Left ventricle myocardium superior (tissue), 1 donor: Measurements from ENCODE around the gene CTDSPL. TPM values are rescaled to one million over a fixed set of nuclear protein-coding genes. Genes with fewer than 3 reads are reported as not detected.
A peak's percentile ranks its signal among the peaks of the same experiment; 100 is the strongest.

ENCODE experiments used
- ATAC-seq: fragments of 200-7000 bp; cut with Tn5 transposase; one replicate; pipeline ENCODE4 v1.9.1; 2020; ENCODE audit warnings: mild to moderate bottlenecking, moderate library complexity
- DNase-seq: peaks from one replicate; pipeline ENCODE4 v3.0.0-alpha.2; 2020
- intact Hi-C: fragments of 100-400 bp; cut with micrococcal nuclease; formaldehyde crosslinking; loops from one replicate; pipeline ENCODE4 v1.11.0; 2022
- total RNA-seq: library from RNA; stranded (reverse); fragmentation: NEBNext Ultra II Directional; extraction: Animal tissue kit (Norgen Biotek cat#: 25700); gene quantifications from one replicate; pipeline ENCODE4 v1.2.1, GENCODE V29; 2021
- donor health status: DM: no; HTN: yes; CAD: no; lungs with severe emphysema.

The CTDSPL gene
- total RNA-seq, 1 donor from 2014 or later = 53.8 TPM

DNA sequence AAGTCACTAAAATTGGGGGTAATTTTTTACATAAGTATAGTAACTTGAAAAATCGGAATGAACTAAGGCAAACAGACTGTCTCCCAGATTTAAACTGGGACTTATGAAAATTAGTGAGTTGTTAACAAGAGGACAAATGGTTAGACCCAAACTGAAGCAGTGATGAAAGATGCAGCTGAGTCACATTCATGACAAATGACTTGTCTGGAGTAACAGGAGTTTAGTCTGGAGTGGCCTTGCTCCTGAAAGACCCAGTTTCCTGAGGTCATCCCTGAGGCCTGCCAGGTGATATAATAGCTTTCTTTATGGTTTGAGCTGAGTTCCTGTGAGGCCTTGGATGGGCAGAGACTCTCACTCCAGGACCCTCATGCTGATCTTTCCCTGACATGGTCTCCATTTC, 9.6 kb upstream of the CTDSPL start:
- no peak for ATAC-seq
- intact Hi-C loops = no loop called here
- DNase-seq = no peak

DNA sequence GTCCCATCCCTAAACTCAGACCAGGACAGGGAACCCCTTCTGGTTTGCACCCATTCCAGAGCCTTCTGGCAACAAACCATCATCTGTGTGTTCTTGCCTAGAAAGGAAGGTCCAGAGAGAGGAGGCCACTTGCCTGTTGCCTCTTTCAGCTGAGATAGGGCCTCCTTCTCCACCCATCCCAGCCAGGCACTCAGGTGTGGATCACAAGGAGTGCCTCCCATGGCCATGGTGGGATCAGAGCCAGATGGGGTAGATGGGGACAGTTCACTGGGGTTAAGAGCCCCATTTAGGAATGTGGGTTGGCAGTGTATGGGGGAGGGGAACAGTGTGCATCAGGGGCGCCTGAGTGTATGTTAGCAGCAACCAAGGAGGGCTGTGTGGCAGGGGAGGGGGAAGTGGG, 8.9 kb upstream of the CTDSPL start:
- intact Hi-C loops = no loop called here
- ATAC-seq (no peak), DNase-seq (no peak)

- no peak for DNase-seq
- no peak for ATAC-seq
- intact Hi-C loops = no loop called here
Observed at GRCh38 chr3:37853691-37854413, 7.8 kb upstream of the CTDSPL start.

GRCh38 chr3:37855363-37855970, 6.2 kb upstream of the CTDSPL start:
- intact Hi-C loops = loop anchor here (5.0 kb wide), 1 partner anchor 112 kb away; no protein-coding TSS in a partner anchor
- DNase-seq (peak; percentile 94), ATAC-seq (peak; percentile 62)

DNA sequence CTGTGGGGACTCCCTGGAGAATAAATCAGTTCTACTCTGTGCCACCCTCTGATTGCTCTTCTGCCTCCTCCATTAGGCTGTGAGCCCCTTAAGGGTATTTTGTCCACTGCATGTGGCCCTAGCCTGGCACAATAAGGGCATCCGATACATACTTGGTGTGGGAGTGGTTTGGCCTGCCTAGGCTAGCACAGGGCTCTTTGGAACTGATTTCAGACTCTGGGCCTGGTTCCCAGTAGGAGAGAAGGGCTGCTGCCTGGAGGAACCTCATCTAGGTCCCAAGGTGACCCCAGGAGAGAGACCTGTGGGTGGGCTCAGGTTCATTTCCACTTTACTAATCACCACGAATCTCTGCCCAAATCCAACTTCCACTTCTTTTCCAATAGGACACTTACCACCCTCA, 5.3 kb upstream of the CTDSPL start:
- peak; percentile 39 for DNase-seq
- intact Hi-C loops = loop anchor here (5.0 kb wide), 1 partner anchor 111 kb away; no protein-coding TSS in a partner anchor

GRCh38 chr3:37858742-37859141, 2.9 kb upstream of the CTDSPL start:
- DNase-seq (no peak), ATAC-seq (no peak)
- intact Hi-C loops = loop anchor here (5.0 kb wide), 1 partner anchor 109 kb away; no protein-coding TSS in a partner anchor

More for the DNA sequence above, 5.3 kb upstream of the CTDSPL start:
- peak; percentile 47 for ATAC-seq

DNA sequence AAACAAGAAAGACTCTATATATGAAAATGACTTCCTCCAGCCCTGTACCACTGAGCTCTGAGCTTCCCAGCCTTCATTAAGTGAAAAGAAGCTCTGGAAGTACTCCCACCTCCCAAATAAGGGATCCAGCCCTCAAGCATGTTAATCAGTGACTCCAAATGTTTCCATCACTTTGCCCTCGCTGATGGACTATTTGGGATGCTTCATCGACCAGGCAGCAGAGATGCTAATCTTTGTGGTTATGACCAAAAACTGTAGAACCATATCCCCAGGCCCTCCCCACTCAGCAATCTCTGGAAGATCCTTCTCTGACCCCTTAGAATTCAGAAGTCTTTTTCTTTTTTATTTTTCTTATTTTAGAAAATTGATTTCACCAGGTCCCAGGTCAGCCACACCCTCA, 2.3 kb upstream of the CTDSPL start:
- no peak for ATAC-seq
- intact Hi-C loops = loop anchor here (5.0 kb wide), 1 partner anchor 108 kb away; no protein-coding TSS in a partner anchor
- DNase-seq = no peak

DNA sequence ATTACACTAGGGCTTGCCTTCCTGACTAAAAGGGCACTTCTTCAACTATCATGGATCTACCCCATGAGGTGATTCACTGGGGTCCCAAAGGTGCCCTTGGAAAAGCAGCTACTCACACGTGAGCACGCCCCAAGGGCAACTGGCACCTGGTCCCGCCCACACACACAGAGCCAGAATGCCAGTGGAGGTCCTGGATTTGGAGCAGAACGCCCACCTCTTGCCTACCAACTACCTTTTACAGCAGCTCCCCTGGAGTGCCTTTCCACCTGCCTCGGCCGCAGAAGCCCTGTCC, 1.8 kb upstream of the CTDSPL start:
- intact Hi-C loops = loop anchor here (5.0 kb wide), 1 partner anchor 107 kb away; no protein-coding TSS in a partner anchor
- DNase-seq (no peak), ATAC-seq (no peak)

GRCh38 chr3:37862219-37862902, 681 bp downstream of the CTDSPL start:
- intact Hi-C loops = no loop called here
- DNase-seq (peak; percentile 77), ATAC-seq (peak; percentile 22)

DNA sequence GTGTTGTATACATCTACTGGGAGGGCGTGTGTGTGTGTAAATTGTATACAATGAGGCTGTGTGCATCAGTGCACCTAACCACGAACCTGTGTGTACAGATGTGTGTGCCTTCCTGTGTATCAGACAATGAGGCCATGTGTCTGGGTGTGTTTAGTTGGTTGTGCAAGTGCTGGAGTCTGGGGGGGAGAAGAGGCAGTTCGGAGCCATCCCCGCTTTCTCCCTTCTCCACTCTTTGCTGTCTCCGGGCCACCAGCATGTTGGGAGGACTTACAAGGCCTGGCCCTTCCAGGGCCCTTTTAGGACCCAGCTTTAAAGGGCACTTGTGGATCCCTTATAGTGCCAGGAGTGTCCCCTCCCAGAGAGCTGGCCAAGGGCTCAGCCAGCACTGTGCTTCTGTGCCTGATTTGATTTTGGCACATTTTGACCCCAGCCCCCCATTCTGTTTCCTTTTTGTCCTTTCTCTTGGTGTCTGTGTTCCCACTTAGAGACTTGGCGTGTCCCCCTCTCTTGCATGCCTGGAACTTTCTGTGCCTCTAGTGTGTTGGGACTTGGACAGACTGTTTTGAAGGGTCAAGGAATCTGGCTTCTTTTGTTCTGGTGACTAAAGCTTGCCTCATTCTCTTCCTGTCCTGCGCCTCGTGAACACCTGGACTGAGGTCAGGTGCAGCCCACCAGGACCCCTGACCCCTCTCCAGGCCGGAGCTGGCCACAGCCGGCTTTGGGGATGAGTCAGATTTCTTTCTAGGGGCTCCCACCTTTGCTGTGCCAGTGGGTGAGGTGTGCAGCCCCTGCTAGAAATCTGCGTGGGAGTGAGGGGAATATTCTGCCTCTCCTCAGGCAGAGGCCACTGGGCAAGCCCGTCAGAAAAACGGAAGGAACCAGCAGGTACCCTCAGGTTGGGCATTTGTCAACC, 1.5 kb downstream of the CTDSPL start:
- intact Hi-C loops = no loop called here
- ATAC-seq (peak; percentile 2), DNase-seq (no peak)

GRCh38 chr3:37863949-37864822, 2.5 kb downstream of the CTDSPL start:
- no peak for ATAC-seq
- intact Hi-C loops = no loop called here
- DNase-seq = no peak

GRCh38 chr3:37864904-37865303, 3.2 kb downstream of the CTDSPL start:
- DNase-seq (no peak), ATAC-seq (no peak)
- intact Hi-C loops = no loop called here

DNA sequence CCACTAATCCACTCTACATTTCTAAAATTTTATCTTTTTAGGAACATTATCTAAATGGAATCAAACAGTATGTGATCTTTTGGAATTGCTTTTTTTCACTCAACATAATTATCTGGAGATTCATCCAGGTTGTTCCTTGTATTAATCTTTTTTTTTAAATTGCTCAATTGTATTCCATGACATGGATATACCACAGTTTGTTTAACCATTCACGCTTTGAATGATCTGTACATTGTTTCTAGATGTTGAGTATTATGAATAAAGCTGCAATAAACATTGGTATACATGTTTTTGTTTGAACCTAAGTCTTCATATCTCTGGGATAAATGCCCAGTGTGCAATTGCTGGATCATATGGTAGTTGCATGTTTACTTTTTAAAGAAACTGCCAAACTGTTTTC, 5.5 kb downstream of the CTDSPL start:
- intact Hi-C loops = no loop called here
- no peak for DNase-seq
- ATAC-seq = no peak

DNA sequence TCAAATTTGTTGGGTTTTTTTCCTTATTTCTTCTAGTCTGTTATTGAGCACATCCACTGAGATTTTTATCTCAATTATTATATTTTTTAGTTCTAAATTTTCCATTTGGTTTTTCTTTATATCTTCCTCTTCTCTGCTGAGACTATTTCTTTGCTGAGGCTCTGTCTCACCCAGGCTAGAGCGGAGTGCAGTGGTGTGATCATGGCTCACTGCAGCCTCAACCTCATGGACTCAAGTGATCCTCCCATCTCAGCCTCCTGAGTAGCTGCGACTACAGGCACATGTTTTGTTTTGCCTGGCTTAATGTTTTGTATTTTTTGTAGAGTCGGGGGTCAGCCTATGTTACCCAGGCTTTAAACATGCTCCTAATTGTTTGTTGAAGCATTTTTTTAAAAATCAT, 10.2 kb downstream of the CTDSPL start:
- intact Hi-C loops = no loop called here
- ATAC-seq = no peak
- DNase-seq = no peak

GRCh38 chr3:37872413-37873160, 10.9 kb downstream of the CTDSPL start:
- no peak for ATAC-seq
- DNase-seq = no peak
- intact Hi-C loops = no loop called here

DNA sequence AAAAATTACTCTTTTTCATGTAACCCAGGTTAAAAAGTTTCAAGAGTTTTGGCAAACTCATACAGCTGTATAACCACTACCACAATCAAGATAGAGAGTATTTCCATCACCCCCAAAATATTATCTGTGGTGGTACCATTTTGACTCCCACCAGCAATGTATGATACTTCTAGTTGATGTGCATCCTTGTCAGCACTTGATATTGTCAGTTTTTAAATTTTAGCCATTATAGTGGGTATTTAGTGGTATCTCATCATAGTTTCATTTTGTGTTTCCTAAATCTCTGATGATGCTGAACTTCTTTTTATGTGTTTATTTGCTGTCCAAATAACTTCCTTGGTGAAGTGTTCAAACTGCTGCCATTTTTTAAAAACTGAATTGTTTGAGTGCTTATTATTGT, 14.6 kb downstream of the CTDSPL start:
- intact Hi-C loops = no loop called here
- DNase-seq (no peak), ATAC-seq (no peak)

- intact Hi-C loops = no loop called here
- ATAC-seq (peak; percentile 74), DNase-seq (no peak)
Observed at GRCh38 chr3:37882711-37883110, 21.0 kb downstream of the CTDSPL start.

DNA sequence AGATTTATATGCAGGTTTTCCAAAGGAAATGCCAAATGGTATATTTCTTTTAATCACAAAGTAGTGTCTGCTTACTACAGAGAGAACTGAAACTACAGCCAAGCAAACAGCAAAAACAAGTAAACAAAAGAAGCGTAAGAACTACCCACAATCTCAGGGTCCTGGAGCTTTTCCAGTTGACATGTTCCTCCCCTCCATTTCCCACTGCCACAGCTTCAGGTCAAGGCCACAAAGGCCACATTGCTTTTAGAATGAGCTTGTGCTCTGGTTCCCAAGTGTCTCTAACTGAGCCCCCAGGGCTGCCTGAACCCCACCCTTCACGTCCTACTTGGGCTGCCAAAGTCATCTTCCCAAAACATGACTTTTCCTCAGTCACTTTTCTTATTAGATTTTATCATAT, 24.1 kb downstream of the CTDSPL start:
- intact Hi-C loops = no loop called here
- DNase-seq = no peak
- ATAC-seq = no peak
